H1 (cell line): ENCODE data around the gene PMEPA1. TPM values are rescaled to one million over a fixed set of nuclear protein-coding genes. Genes with fewer than 3 reads are reported as not detected.

Experiments used
- CTCF ChIA-PET: fragments of 300-600 bp; sonication (Branson Sonifier 250); formaldehyde crosslinking; loops from one replicate; lab custom pipeline; 2021; ENCODE audit not compliant: partially characterized antibody; lab: Charles Lee
- POLR2A ChIA-PET: fragments of 300-600 bp; sonication (Branson Sonifier 250); formaldehyde crosslinking; loops from one replicate; lab custom pipeline; 2021; ENCODE audit warnings: inconsistent platforms; ENCODE audit not compliant: partially characterized antibody; lab: Charles Lee
- DNase-seq, 2 experiments: peaks; one replicate each; pipeline versions ENCODE4 v3.0.0 to v3.0.0-alpha.2; 2010 to 2022; ENCODE audit warnings: low spot score in 2 of 2, low read depth in 1 of 2, mixed read lengths in 1 of 2
- FAIRE-seq: peaks from 2 replicates; lab custom pipeline; 2011; peaks lifted over from hg19 to GRCh38; lab: Jason Lieb, UNC
- H2AFZ ChIP-seq: 2 replicates; pipeline ENCODE4 v1.8.1; 2012; ENCODE audit warnings: low read length, inconsistent platforms
- H2AK5ac ChIP-seq: 2 replicates; pipeline ENCODE4 v1.6.1; 2013; ENCODE audit warnings: low read depth, low read length
- H2BK120ac ChIP-seq: replicated peaks from 2 replicates; pipeline ENCODE3; 2013; ENCODE audit warnings: low read depth, low read length, inconsistent platforms
- H2BK12ac ChIP-seq: 2 replicates; pipeline ENCODE4 v1.6.1; 2013; ENCODE audit warnings: low read depth, low read length
- H2BK15ac ChIP-seq: 2 replicates; pipeline ENCODE4 v1.6.1; 2013; ENCODE audit warnings: low read length
- H2BK20ac ChIP-seq: 2 replicates; pipeline ENCODE4 v1.6.1; 2013; ENCODE audit warnings: low read length
- H2BK5ac ChIP-seq: 2 replicates; pipeline ENCODE4 v1.6.1; 2013; ENCODE audit warnings: low read depth, low read length
- H3K14ac ChIP-seq: 2 replicates; pipeline ENCODE4 v1.6.1; 2013; ENCODE audit warnings: inconsistent platforms; ENCODE audit not compliant: insufficient read length
- H3K18ac ChIP-seq: 2 replicates; pipeline ENCODE4 v1.6.1; 2013; ENCODE audit warnings: low read length; ENCODE audit errors: extremely low read depth
- H3K23ac ChIP-seq: 2 replicates; pipeline ENCODE4 v1.6.1; 2013; ENCODE audit warnings: inconsistent platforms; ENCODE audit not compliant: insufficient read length
- H3K23me2 ChIP-seq: 2 replicates; pipeline ENCODE4 v1.6.1; 2013; ENCODE audit warnings: low read depth, low read length
- H3K27ac ChIP-seq: 2 replicates; pipeline ENCODE4 v1.6.1; 2011; ENCODE audit warnings: low read depth, low read length, inconsistent platforms
- H3K27me3 ChIP-seq, 4 experiments: replicated peaks in 1 of 4; 1 replicate in 1 of 4; 2 replicates in 3 of 4; pipeline versions ENCODE4 v1.6.1 to v1.8.1; 2011 to 2013; ENCODE audit warnings: low read length in 3 of 4, mild to moderate bottlenecking in 3 of 4, inconsistent platforms in 2 of 4, mixed read lengths in 2 of 4, moderate library complexity in 1 of 4; ENCODE audit not compliant: control insufficient read depth in 3 of 4, insufficient read depth in 3 of 4; ENCODE audit errors: extremely low read depth in 1 of 4
- H3K36me3 ChIP-seq, 4 experiments: 2 replicates each; pipeline versions ENCODE4 v1.6.1 to v1.8.1; 2011 to 2013; ENCODE audit warnings: mild to moderate bottlenecking in 4 of 4, low read length in 3 of 4, moderate library complexity in 2 of 4, control low read depth in 1 of 4, inconsistent platforms in 1 of 4; ENCODE audit not compliant: insufficient read depth in 4 of 4, control insufficient read depth in 2 of 4
- H3K4ac ChIP-seq: replicated peaks from 2 replicates; pipeline ENCODE3; 2013; ENCODE audit warnings: low read length, low read depth, mixed read lengths, inconsistent platforms; ENCODE audit not compliant: insufficient read length
- H3K4me1 ChIP-seq, 4 experiments: replicated peaks in 1 of 4; 1 replicate in 1 of 4; 2 replicates in 3 of 4; pipeline versions ENCODE4 v1.6.1 to v1.8.1; 2011 to 2013; ENCODE audit warnings: low read length in 3 of 4, inconsistent platforms in 2 of 4, mixed read lengths in 1 of 4; ENCODE audit not compliant: insufficient read depth in 4 of 4, control insufficient read depth in 3 of 4
- H3K4me2 ChIP-seq, 2 experiments: 2 replicates each; pipeline versions ENCODE4 v1.6.1 to v1.8.1; 2011 to 2013; ENCODE audit warnings: low read depth in 2 of 2, low read length in 2 of 2, control low read depth in 1 of 2, inconsistent platforms in 1 of 2, mild to moderate bottlenecking in 1 of 2; ENCODE audit not compliant: insufficient read depth in 1 of 2
- H3K4me3 ChIP-seq, 4 experiments: fragments of 200-600, 300-600 bp in 1 of 4; sonication (generic), shearing (Covaris generic), sonication (Bioruptor Twin) in 1 of 4; 2 replicates each; pipeline versions ENCODE4 v1.5.1 to v1.8.1; 2011 to 2016; ENCODE audit warnings: low read length in 4 of 4, low read depth in 3 of 4, control low read depth in 2 of 4, inconsistent platforms in 2 of 4, mild to moderate bottlenecking in 2 of 4, mixed read lengths in 1 of 4, moderate library complexity in 1 of 4; ENCODE audit not compliant: insufficient read depth in 2 of 4; ENCODE audit errors: extremely low read depth in 1 of 4
- H3K56ac ChIP-seq: replicated peaks from 2 replicates; pipeline ENCODE3; 2013; ENCODE audit warnings: low read depth, mild to moderate bottlenecking, mixed read lengths, low read length, inconsistent platforms; ENCODE audit not compliant: insufficient read length
- H3K79me1 ChIP-seq: 2 replicates; pipeline ENCODE4 v1.6.1; 2013; ENCODE audit warnings: low read depth, low read length, control low read depth
- H3K79me2 ChIP-seq, 2 experiments: 2 replicates each; pipeline versions ENCODE4 v1.6.1 to v1.8.1; 2012 to 2013; ENCODE audit warnings: low read length in 2 of 2, mild to moderate bottlenecking in 2 of 2, inconsistent platforms in 1 of 2; ENCODE audit not compliant: insufficient read depth in 2 of 2, control insufficient read depth in 1 of 2
- H3K9ac ChIP-seq, 4 experiments: replicated peaks in 1 of 4; 1 replicate in 1 of 4; 2 replicates in 3 of 4; pipeline versions ENCODE4 v1.6.1 to v1.8.1; 2011 to 2013; ENCODE audit warnings: low read depth in 3 of 4, low read length in 3 of 4, control low read depth in 2 of 4, mild to moderate bottlenecking in 2 of 4, moderate library complexity in 2 of 4, inconsistent platforms in 1 of 4; ENCODE audit errors: extremely low read depth in 1 of 4
- H3K9me3 ChIP-seq, 2 experiments: 2 replicates each; pipeline versions ENCODE4 v1.6.1 to v1.8.1; 2012 to 2013; ENCODE audit warnings: mild to moderate bottlenecking in 2 of 2, moderate library complexity in 2 of 2, control low read depth in 1 of 2, inconsistent platforms in 1 of 2, low read depth in 1 of 2, low read length in 1 of 2, mixed read lengths in 1 of 2; ENCODE audit not compliant: insufficient read depth in 2 of 2
- H4K20me1 ChIP-seq, 2 experiments: replicated peaks in 1 of 2; 2 replicates each; pipeline versions ENCODE3 to v1.8.1; 2011 to 2013; ENCODE audit warnings: inconsistent platforms in 2 of 2, low read length in 2 of 2, mild to moderate bottlenecking in 1 of 2; ENCODE audit not compliant: insufficient read depth in 2 of 2, control insufficient read depth in 1 of 2
- H4K5ac ChIP-seq: 2 replicates; pipeline ENCODE4 v1.6.1; 2013; ENCODE audit warnings: low read length, low read depth, mixed read lengths, inconsistent platforms; ENCODE audit not compliant: insufficient read length
- H4K8ac ChIP-seq: 2 replicates; pipeline ENCODE4 v1.8.0; 2013; ENCODE audit warnings: mild to moderate bottlenecking, moderate library complexity, low read length, inconsistent platforms; ENCODE audit not compliant: insufficient read depth; ENCODE audit errors: extremely low read depth
- H4K91ac ChIP-seq: replicated peaks from 2 replicates; pipeline ENCODE3; 2013; ENCODE audit warnings: low read length, mixed read lengths, inconsistent platforms; ENCODE audit not compliant: insufficient read length
- KDM1A ChIP-seq: fragments of 200-600, 300-600 bp; sonication (generic); IDR thresholded peaks from 2 replicates; pipeline ENCODE4 v1.7.1; 2016; ENCODE audit warnings: mild to moderate bottlenecking, low read length, borderline replicate concordance
- WGBS, 2 experiments: shearing (Covaris generic) in 1 of 2; methylation state at CpG; one replicate each; pipeline versions ENCODE4 v1.1.6 to v1.1.7; 2013 to 2015; ENCODE audit warnings: low lambda C conversion rate in 2 of 2, mixed read lengths in 2 of 2, inconsistent platforms in 1 of 2, low coverage in 1 of 2, missing lambda C conversion rate in 1 of 2; ENCODE audit not compliant: insufficient replicate concordance in 2 of 2, insufficient coverage in 1 of 2, insufficient read length in 1 of 2; ENCODE audit errors: extremely low coverage in 1 of 2, missing lambda C conversion rate in 1 of 2; 5-methylcytosine and 5-hydroxymethylcytosine counted together
- polyA plus RNA-seq, 7 experiments: library from polyadenylated mRNA; depleted of rRNA in 3 of 7; stranded (reverse) in 5 of 7; unstranded in 2 of 7; fragments of >200 nt in 5 of 7; fragments of 200-250 nt in 2 of 7; gene quantifications; 1 replicate in 5 of 7; 2 replicates in 1 of 7; 4 replicates in 1 of 7; pipeline versions ENCODE4 v1.2.1 to v1.2.3, GENCODE V29; 2011 to 2013; ENCODE audit warnings: missing spikeins in 2 of 7, mixed read lengths in 2 of 7
- total RNA-seq: library from RNA; stranded (reverse); fragmentation: NEBNext Ultra II Directional; extraction: Animal tissue kit (Norgen Biotek cat#: 25700); gene quantifications from 2 replicates; pipeline ENCODE4 v1.2.1, GENCODE V29; 2021

Gene PMEPA1
- total and polyA plus RNA-seq, 2 of the 8 experiments (the other 6 are each of a cell fraction or from before 2014, with no cell fraction given): 12.7 to 20.5 TPM

DNA sequence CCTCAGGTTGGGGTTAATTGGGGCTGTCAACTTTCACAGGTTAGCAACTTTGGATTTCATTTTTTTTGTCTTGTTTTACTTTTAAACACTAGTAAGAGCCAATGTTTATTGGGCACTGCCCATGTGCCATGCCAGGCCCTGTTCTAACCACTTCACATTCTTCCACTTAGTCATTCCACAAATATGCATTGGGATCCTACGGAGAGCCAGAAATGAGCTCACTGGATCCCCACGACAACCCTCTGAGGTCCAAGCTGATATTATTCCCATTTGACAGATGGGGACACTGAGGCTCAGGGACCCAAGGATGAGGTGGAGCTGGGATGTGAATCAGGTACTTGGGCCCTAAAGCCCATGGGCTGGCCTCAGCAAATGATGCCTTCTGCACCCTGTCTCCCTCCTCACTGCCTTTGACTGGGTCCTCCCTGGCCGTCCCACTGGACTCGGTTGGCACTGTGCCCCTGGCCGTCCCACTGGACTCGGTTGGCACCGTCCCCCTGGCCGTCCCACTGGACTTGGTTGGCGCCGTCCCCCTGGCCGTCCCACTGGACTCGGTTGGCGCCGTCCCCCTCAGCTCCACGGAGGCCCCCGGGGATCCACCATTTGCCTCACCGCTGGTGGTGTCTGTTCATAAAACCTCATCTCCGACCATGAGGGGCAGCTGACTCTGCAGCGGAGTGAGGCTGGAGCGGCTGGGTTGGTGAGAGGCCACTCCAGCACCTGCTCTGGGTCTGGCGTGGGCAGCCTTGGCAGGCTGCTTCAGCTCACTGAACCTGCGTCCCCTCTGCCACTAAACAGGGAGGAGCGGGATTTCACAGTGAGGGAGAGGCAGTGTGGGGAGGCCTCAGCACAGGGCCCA lies 4.8 kb upstream of the PMEPA1 start:
- Histone ChIP-seq H3K9me3 (no peaks in the 10 kb centered on the region), H3K27me3 (peaks cover 0 to 11% (median 7%) of the 10 kb centered on the region in 4 experiments; a peak in 4 of 7 replicates)
- POLR2A ChIA-PET: no interaction called here
- no peak for TF ChIP-seq KDM1A
- TF ChIP-seq, all 59 proteins: peak for 0
- H3K9ac ChIP-seq: no peak overlapping the region
- no peak overlapping the region for H2AFZ ChIP-seq
- H3K18ac ChIP-seq: no peak overlapping the region
- WGBS, 2 experiments: 90% methylated on average over 14 of the region's 23 CpGs; no CpG with 5 or more reads in 1 of the 2 experiments
- H2BK15ac ChIP-seq: no peak overlapping the region
- FAIRE-seq: no peak
- no peaks in the 10 kb centered on the region for H3K36me3 ChIP-seq
- H2BK20ac ChIP-seq: no peak overlapping the region
- no peak overlapping the region for H2BK12ac ChIP-seq
- H3K23ac ChIP-seq: no peak overlapping the region
- H3K27ac ChIP-seq: no peak overlapping the region
- H2BK120ac ChIP-seq: no peak overlapping the region
- H3K79me1 ChIP-seq: no peaks in the 10 kb centered on the region
- H4K91ac ChIP-seq: no peak overlapping the region
- H4K20me1 ChIP-seq: peaks cover 0 to 1% of the 10 kb centered on the region in 2 experiments
- H3K79me2 ChIP-seq: no peaks in the 10 kb centered on the region
- H4K5ac ChIP-seq: no peak overlapping the region
- H3K56ac ChIP-seq: no peak overlapping the region
- H3K23me2 ChIP-seq: peaks cover 4% of the 10 kb centered on the region; the same call in 1 of the 2 replicates
- H3K4ac ChIP-seq: no peak overlapping the region
- H2AK5ac ChIP-seq: no peak overlapping the region
- no peak for DNase-seq
- 0 out of 2 replicates have a peak overlapping the region, but pooled peaks have one; percentile 41 for H4K8ac ChIP-seq
- no peak overlapping the region for H3K4me3 ChIP-seq
- H3K4me1 ChIP-seq: peaks cover 0 to 10% (median 4%) of the 10 kb centered on the region in 4 experiments; a peak in 5 of 7 replicates
- CTCF ChIA-PET: no interaction called here
- H3K14ac ChIP-seq: no peak overlapping the region
- no peak overlapping the region for H2BK5ac ChIP-seq
- H3K4me2 ChIP-seq: no peak overlapping the region
